Mesodermal cell (in vitro differentiated cells): ENCODE measurements around the gene CCDC116.

Source experiments
- H3K27ac ChIP-seq: 2 replicates; pipeline ENCODE4 v1.7.0; 2013; ENCODE audit warnings: mild to moderate bottlenecking, low read depth, low read length, moderate library complexity; ENCODE audit not compliant: severe bottlenecking
- H3K36me3 ChIP-seq: 2 replicates; pipeline ENCODE4 v1.7.1; 2013; ENCODE audit warnings: mild to moderate bottlenecking, low read length, moderate library complexity; ENCODE audit not compliant: control insufficient read depth, insufficient read depth
- H3K4me1 ChIP-seq: one replicate; pipeline ENCODE4 v1.7.1; 2013; ENCODE audit warnings: mild to moderate bottlenecking, low read length; ENCODE audit not compliant: insufficient read depth, control insufficient read depth, poor library complexity, severe bottlenecking
- H3K4me3 ChIP-seq: 2 replicates; pipeline ENCODE4 v1.7.0; 2013; ENCODE audit warnings: low read length, control low read depth, mild to moderate bottlenecking; ENCODE audit not compliant: insufficient read depth, poor library complexity, severe bottlenecking; ENCODE audit errors: extremely low read depth
- H3K9me3 ChIP-seq: 2 replicates; pipeline ENCODE4 v1.7.1; 2013; ENCODE audit warnings: mild to moderate bottlenecking, low read length, moderate library complexity; ENCODE audit not compliant: control insufficient read depth
- whole genome bisulfite sequencing, 2 experiments: methylation state at CpG; one replicate each; pipeline ENCODE4 v1.1.5; 2013; ENCODE audit warnings: missing lambda C conversion rate in 2 of 2; ENCODE audit not compliant: insufficient coverage in 2 of 2; 5-methylcytosine and 5-hydroxymethylcytosine counted together

Gene CCDC116

DNA sequence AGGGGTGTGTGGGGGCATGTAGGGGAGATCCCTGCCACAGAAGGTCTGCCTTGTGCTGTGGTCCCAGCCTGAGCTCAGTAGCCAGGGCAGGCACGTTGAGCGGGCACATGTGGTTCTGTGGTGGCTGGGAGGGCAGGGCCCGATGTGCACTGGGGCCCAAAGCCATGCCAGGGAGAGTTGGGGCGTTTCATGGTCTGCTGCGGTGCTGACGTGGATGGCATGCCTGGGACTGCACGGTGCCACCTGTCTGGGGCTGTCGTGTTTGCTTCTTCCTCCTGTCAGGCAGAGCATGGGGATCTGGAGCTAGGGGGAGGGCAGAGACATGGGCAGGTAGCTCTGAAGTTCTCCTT lies 52.6 kb downstream of the CCDC116 start:
- H3K36me3 ChIP-seq = peaks cover 66% of the 10 kb centered on the region
- no peak overlapping the region for H3K4me3 ChIP-seq
- WGBS, 2 experiments = 94 to 96% methylated on average over 8 of the region's 8 CpGs
- no peak overlapping the region for H3K27ac ChIP-seq
- H3K9me3 ChIP-seq = no peaks in the 10 kb centered on the region
- no peaks in the 10 kb centered on the region for H3K4me1 ChIP-seq

GRCh38 chr22:21686193-21686608 lies 53.6 kb downstream of the CCDC116 start:
- H3K27ac ChIP-seq = no peak overlapping the region
- no peaks in the 10 kb centered on the region for H3K4me1 ChIP-seq
- peaks cover 74% of the 10 kb centered on the region for H3K36me3 ChIP-seq
- 97 to 99% methylated on average over 6 to 7 of the region's 8 CpGs for WGBS, 2 experiments
- H3K9me3 ChIP-seq = no peaks in the 10 kb centered on the region
- H3K4me3 ChIP-seq = no peak overlapping the region
